ENCODE measurements around the gene GPR55. TPM values are rescaled to one million over a fixed set of nuclear protein-coding genes. Genes with fewer than 3 reads are reported as not detected.

The GPR55 gene
- total RNA-seq, 4 donors from 2014 or later = 0.72 to 1.2 TPM; not detected in 2

GRCh38 chr2:230885463-230886130 lies 39.4 kb downstream of the GPR55 start:
- TF ChIP-seq, protein P1, sequence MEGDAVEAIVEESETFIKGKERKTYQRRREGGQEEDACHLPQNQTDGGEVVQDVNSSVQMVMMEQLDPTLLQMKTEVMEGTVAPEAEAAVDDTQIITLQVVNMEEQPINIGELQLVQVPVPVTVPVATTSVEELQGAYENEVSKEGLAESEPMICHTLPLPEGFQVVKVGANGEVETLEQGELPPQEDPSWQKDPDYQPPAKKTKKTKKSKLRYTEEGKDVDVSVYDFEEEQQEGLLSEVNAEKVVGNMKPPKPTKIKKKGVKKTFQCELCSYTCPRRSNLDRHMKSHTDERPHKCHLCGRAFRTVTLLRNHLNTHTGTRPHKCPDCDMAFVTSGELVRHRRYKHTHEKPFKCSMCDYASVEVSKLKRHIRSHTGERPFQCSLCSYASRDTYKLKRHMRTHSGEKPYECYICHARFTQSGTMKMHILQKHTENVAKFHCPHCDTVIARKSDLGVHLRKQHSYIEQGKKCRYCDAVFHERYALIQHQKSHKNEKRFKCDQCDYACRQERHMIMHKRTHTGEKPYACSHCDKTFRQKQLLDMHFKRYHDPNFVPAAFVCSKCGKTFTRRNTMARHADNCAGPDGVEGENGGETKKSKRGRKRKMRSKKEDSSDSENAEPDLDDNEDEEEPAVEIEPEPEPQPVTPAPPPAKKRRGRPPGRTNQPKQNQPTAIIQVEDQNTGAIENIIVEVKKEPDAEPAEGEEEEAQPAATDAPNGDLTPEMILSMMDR (IDR thresholded peaks at IDR 0.05) = no peak
- TF ChIP-seq EP300 (IDR thresholded peaks at IDR 0.05) = no peak
- TF ChIP-seq POLR2AphosphoS5 (IDR thresholded peaks at IDR 0.05) = no peak
- TF ChIP-seq POLR2A (IDR thresholded peaks at IDR 0.05) = no peak
- Histone ChIP-seq H3K36me3 (no peaks in the 10 kb centered on the region), H3K27ac (no peak overlapping the region), H3K9me3 (no peaks in the 10 kb centered on the region), H3K4me3 (no peak overlapping the region), H3K27me3 (no peaks in the 10 kb centered on the region), H3K4me1 (no peaks in the 10 kb centered on the region)
- DNase-seq (ENCODE audit: low spot score in 2 of 2) = no peak
- 66% methylated on average over 11 of the region's 11 CpGs for WGBS

- H3K4me1 ChIP-seq = no peaks in the 10 kb centered on the region
- no peaks in the 10 kb centered on the region for H3K27me3 ChIP-seq
- TF ChIP-seq POLR2A (IDR thresholded peaks at IDR 0.05) (no peak), EP300 (IDR thresholded peaks at IDR 0.05) (no peak), POLR2AphosphoS5 (IDR thresholded peaks at IDR 0.05) (no peak)
- TF ChIP-seq, protein P1 (IDR thresholded peaks at IDR 0.05) = no peak
- no peak overlapping the region for H3K27ac ChIP-seq
- H3K9me3 ChIP-seq = no peaks in the 10 kb centered on the region
- WGBS = 88% methylated on average over 7 of the region's 7 CpGs
- no peak for DNase-seq (ENCODE audit: low spot score in 2 of 2)
- no peak overlapping the region for H3K4me3 ChIP-seq
- H3K36me3 ChIP-seq = peaks cover 12% of the 10 kb centered on the region
These were observed 43.2 kb downstream of the GPR55 start for GRCh38 chr2:230881840-230882239.

- no peak for TF ChIP-seq POLR2AphosphoS5 (IDR thresholded peaks at IDR 0.05)
- TF ChIP-seq, protein P1 (IDR thresholded peaks at IDR 0.05) = no peak
- TF ChIP-seq EP300 (IDR thresholded peaks at IDR 0.05) = no peak
- TF ChIP-seq POLR2A (IDR thresholded peaks at IDR 0.05) = no peak
- H3K4me3 ChIP-seq = no peak overlapping the region
- H3K9me3 ChIP-seq = no peaks in the 10 kb centered on the region
- 92% methylated on average over 9 of the region's 9 CpGs for WGBS
- no peak overlapping the region for H3K27ac ChIP-seq
- no peak for DNase-seq (ENCODE audit: low spot score in 2 of 2)
- H3K36me3 ChIP-seq = peaks cover 13% of the 10 kb centered on the region
- no peaks in the 10 kb centered on the region for H3K4me1 ChIP-seq
- H3K27me3 ChIP-seq = no peaks in the 10 kb centered on the region
These were observed 45.2 kb downstream of the GPR55 start for GRCh38 chr2:230879891-230880290.

- H3K4me3 ChIP-seq = no peak overlapping the region
- peaks cover 13% of the 10 kb centered on the region for H3K36me3 ChIP-seq
- no peak overlapping the region for H3K27ac ChIP-seq
- peak in 1 of 2 donors; percentile 23 for DNase-seq (ENCODE audit: low spot score in 2 of 2)
- H3K4me1 ChIP-seq = no peaks in the 10 kb centered on the region
- H3K9me3 ChIP-seq = no peaks in the 10 kb centered on the region
- TF ChIP-seq, protein P1 (IDR thresholded peaks at IDR 0.05) = no peak
- TF ChIP-seq POLR2A (IDR thresholded peaks at IDR 0.05) = no peak
- no peak for TF ChIP-seq POLR2AphosphoS5 (IDR thresholded peaks at IDR 0.05)
- no peak for TF ChIP-seq EP300 (IDR thresholded peaks at IDR 0.05)
- WGBS = 75% methylated on average over 11 of the region's 11 CpGs
- H3K27me3 ChIP-seq = no peaks in the 10 kb centered on the region
These were observed 45.7 kb downstream of the GPR55 start for GRCh38 chr2:230879271-230879882.

DNA sequence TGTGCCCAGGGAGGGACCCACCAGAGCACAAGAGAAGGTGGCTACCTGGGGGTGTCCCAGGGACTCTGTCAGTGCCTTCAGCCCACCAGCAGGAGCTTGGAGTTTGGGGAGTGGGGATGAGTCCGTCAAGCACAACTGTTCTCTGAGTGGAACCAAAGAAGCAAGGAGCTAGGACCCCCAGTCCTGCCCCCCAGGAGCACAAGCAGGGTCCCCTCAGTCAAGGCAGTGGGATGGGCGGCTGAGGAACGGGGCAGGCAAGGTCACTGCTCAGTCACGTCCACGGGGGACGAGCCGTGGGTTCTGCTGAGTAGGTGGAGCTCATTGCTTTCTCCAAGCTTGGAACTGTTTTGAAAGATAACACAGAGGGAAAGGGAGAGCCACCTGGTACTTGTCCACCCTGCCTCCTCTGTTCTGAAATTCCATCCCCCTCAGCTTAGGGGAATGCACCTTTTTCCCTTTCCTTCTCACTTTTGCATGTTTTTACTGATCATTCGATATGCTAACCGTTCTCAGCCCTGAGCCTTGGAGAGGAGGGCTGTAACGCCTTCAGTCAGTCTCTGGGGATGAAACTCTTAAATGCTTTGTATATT lies 46.3 kb downstream of the GPR55 start:
- H3K9me3 ChIP-seq = no peaks in the 10 kb centered on the region
- no peaks in the 10 kb centered on the region for H3K27me3 ChIP-seq
- peaks cover 13% of the 10 kb centered on the region for H3K36me3 ChIP-seq
- 76% methylated on average over 10 of the region's 10 CpGs for WGBS
- H3K4me3 ChIP-seq = no peak overlapping the region
- no peak overlapping the region for H3K27ac ChIP-seq
- H3K4me1 ChIP-seq = no peaks in the 10 kb centered on the region
- no peak for TF ChIP-seq EP300 (IDR thresholded peaks at IDR 0.05)
- no peak for TF ChIP-seq POLR2A (IDR thresholded peaks at IDR 0.05)
- no peak for TF ChIP-seq POLR2AphosphoS5 (IDR thresholded peaks at IDR 0.05)
- TF ChIP-seq, protein P1 (IDR thresholded peaks at IDR 0.05) = no peak
- DNase-seq (ENCODE audit: low spot score in 2 of 2) = peak in 1 of 2 donors; percentile 59
